GM18873 (cell line): ENCODE measurements around the gene MAP7D1.
"Not testable (repeated sequence)": the region's sequence is repeated elsewhere in the genome, so short reads cannot be mapped to it uniquely, and the experiment has no call there.

Source experiments
- ATAC-seq: cut with Tn5 transposase; IDR thresholded peaks from one replicate; pipeline ENCODE4 v1.9.1; 2021; ENCODE audit warnings: mild to moderate bottlenecking, moderate library complexity, moderate number of reproducible peaks; ENCODE audit not compliant: unreplicated experiment, low FRiP score

MAP7D1 gene

DNA sequence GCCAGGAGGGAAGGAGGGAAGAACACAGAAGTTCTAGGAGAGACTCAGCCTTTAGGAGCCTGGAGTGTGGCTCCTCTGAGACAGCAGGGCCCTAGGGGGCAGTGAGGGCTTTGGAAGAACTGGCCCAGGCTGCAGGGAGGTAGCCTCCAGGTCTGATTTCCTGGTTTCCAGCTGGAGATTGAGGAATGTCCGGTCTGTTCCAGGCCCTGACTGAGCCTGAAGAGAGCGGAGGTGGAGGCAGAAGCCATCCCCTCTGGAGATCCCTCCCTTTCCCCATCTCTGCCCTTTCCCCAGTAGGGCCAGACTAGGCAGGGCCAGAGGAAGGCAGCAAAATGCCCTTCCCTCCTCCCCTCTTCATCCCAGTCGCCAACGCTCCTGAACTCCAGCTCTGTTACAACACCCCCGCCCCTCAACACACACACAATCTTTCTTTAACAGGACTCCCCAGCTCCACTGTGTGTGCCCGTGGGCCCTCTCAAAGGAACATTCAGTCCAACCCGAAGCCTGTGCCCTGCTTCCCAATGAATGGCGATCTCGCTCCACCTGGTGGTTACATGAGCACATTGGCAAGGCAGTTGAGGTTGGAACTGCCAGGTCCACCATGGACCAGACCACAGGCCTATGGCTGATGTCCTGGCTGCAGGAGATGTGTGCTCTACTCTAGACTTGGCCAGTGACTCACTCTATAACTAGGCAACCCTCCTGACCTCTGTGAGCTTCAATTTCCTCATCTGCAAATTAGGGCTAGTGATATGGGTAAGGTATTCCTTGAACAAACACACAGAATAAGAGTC, 32.0 kb downstream of the MAP7D1 start:
- peak; percentile 55 for ATAC-seq

DNA sequence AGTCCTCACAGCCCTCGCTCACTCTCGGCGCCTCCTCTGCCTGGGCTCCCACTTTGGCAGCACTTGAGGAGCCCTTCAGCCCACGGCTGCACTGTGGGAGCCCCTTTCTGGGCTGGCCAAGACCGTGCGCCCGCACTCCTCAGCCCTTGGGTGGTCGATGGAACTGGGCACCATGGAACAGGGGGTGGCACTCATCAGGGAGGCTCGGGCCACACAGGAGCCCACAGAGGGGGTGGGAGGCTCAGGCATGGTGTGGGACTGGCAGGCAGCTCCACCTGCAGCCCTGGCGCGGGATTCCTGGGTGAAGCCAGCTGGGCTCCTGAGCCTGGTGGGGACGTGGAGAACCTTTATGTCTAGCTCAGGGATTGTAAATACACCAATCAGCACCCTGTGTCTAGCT, 40.8 kb downstream of the MAP7D1 start:
- not testable (repeated sequence) for ATAC-seq

DNA sequence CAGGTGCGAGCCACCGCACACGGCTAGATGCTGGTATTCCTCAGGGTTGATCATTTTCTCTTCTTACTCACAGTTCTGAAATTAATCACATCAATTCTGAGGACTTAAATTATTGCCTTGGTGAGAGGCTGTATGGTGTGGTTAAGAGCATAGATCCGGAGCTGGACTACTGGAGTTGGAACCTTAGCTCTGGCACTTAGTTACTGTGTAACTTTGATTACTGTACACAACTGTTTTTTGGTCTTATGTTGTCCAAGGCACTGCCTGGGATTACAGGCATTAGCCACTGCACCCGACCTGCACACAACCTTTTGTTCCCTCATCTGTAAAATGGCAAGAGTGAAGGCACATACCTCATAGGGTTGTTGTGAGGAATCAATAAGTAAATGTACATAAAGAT, 42.7 kb downstream of the MAP7D1 start:
- ATAC-seq: no peak

DNA sequence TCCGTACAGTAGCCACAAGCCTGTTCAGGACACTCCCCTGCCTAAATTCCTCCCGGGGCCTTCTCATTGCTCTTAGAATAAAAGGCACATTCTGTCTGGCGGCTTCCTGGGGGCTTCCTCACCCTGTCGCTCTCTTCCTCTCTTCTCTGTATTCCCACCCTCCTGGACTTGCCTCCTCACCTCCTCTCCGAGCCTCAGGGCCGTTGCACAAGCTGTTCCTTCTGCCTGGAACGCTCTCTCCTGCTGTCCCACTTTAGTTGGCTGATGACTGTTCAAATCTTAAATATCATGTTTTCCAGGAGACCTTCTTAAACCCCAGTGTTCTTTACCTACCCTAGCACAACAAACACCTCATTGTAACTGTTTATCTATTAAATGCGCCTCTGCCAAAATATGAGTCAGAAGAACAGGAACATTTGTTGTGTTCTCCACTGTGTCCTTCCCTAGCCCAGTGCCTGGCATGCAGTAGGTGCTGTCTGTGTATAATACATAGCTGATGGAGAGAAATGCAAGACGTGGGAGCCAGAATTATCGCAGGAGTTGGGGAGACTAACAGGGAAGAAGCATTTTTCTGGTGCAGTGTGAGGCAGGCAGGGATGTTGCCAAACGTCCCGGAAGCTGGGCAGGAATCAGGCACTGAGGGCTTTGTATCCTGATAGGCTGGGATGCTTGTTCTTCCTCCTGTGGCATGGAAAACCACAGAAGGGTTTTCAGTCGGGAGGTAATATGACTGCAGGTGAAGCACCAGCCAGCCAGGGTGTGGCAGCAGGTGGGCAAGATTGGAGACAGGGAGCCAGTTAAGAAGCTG, 44.2 kb downstream of the MAP7D1 start:
- ATAC-seq: no peak

DNA sequence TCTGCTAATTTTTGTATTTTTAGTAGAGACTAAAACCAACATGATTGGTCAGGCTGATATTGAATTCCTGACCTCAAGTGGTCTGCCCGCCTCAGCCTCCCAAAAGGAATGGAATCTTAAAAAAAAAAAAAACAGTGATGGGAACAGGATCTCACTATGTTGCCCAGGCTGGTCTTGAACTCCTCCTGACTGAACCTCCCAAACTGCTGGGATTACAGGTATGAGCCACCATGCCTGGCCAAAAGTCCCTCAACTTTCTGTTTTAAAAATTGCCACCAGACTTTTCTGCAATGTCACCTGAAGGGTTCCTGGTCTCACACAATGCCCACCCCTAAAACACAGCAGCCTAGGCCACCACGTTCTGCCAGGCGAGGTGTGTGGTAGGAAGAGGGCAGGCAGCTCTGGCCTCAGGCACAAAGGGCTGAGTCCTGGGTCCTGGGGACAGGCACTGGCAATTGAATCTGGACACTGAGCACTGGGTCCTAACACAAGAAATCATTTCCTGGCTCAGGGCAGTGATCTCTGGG, 47.1 kb downstream of the MAP7D1 start:
- ATAC-seq: no peak

DNA sequence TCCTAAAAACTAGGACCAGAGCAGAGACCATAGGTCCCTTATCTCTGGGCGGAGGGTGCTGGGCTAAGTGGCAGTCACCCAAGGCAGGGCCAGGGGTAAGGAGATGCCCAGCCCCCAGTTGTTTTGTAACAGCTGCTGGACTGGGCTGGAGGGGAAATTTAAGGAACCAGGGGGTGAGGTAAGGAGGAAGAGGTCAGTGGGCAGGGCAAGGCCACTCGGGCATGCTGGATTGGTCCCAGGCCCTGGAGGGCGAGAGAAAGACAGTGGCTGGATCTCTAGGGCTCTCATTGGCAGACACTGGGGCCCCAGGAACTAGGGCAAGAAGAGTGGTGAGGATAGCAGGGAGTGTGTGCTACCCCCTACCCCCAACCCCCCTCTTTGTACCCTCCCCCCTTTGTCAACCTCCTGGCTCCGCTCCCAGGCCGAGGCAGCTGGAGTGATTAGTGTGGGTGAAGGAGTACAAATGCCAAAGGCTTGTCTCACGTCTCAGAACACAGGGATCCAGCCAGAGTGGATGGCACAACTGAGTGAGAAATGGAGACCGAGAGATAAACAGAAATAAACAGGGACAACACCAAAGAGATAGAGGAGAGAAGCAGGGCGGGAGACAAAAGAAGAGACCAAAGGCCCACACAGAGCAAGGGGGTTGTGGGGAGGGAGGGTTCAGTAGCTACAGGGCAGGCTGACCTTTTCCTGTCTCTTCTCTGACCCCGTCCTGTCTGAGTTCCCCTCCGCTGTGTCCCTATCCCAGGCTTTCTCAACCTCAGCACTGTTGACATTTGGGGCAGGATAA, 47.8 kb downstream of the MAP7D1 start:
- ATAC-seq: no peak

DNA sequence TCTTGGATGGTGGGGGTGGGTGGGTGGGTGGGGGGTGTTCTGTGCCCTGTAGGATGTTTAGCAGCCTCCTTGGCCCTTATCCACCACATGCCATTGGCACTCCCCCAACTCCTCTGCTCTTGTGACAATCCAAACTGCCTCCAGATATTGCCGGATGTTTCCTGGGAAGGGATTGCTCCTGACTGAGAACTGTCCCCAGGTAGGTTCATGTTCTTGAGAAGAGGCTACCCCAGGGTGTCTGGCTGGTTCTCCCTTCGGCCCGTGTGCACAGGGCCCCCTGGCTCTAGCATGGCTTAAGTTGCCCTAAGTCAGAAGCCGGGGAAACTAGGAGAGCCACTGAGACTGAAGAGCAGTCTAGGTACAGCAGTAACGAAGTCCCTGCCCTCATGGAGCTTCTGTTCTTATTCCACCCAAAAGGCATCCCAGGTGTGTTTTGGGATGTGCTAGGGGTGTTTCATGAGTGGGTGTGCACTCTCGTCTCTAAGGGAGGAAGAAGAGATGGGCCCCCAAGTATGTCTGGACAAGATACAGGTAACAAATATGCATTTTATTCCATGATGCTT, 48.5 kb downstream of the MAP7D1 start:
- no peak for ATAC-seq

DNA sequence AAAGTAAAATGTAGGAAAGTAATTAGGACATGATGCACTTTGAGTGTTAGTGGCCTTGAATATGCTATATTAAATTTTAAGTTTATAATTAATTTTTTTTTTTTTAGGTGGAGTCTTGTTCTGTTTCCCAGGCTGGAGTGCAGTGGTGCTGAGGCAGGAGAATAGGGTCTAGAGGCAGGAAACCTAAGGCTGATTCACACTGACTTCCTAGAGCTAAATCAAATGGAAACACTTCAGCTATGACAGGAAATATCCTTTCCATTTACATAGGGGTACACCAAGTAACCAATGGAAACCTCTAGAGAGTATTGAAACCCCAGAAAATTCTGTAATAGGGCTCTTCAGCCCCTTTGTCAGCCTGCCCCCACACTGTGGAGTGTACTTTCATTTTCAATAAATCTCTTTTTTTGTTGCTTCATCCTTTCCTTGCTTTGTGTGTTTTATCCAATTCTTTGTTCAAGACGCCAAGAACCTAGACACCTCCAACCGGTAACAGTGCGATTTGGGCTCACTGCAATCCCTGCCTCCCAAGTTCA, 50.4 kb downstream of the MAP7D1 start:
- ATAC-seq: no peak

DNA sequence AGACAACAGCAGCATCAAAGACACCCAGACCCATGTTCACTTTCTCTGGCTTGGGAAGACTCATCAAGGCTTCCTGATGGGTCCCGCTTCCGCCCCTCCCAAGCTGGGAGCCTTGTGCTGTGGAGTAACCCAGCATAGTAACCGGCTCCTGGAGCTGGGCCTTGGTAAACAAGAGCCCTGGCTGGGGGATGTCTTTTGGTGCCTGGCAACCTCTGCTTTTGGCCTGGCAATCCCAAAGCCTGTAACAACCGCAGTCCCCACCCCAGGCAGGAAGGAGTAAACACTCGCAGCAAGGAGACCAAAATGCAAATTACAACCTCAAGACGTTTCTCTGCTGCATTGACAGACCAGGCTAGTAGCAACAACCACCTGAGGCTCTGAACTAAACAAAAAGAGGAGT, 51.4 kb downstream of the MAP7D1 start:
- ATAC-seq: no peak

DNA sequence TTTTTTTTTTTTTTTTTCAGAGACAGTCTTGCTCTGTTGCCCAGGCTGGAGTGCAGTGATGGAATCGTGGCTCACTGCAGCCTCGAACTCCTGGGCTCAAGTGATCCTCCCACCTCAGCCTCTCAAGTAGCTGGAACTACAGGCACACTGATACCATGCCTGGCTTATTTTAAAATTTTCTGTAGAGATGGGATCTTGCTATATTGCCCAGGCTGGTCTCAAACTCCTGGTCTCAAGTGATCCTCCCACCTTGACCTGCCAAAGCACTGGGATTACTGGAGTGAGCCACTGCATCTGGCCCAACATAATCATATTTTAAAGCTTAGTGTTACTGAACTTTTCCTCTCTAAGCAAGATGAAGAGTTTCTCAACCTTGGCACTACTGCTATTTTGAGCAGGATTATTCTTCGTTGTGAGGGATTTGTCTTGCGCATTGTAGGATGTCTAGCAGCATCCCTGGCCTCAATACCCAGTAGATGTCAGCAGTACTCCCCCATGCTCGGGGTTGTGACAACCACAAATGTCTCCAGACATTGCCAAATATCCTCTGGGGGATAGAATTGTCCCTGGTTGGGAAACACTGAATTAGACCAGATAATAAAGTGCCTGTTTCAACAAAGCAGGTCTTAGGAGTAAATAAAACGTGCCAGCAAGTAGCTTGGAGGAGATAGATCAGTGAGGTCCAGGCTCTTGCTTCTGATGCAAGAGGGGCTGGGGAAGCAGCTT, 53.2 kb downstream of the MAP7D1 start:
- no peak for ATAC-seq

DNA sequence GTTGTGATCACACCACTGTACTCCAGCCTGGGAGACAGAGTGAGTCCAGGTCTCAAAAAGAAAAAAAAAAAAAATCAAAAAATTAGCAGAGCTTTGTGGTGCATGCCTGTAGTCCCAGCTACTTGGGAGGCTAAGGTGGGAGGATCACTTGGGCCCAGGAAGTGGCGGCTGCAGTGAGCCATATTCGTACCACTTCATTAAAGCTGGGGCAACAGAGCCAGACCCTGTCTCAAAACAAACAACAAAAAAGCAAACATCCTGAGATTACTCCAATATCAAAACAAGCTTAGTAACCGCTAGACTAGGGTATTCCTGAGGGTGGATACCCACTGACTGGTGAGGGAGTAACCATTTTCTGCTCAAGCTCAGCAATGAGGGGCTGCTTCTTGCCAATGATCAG, 55.3 kb downstream of the MAP7D1 start:
- ATAC-seq: no peak

DNA sequence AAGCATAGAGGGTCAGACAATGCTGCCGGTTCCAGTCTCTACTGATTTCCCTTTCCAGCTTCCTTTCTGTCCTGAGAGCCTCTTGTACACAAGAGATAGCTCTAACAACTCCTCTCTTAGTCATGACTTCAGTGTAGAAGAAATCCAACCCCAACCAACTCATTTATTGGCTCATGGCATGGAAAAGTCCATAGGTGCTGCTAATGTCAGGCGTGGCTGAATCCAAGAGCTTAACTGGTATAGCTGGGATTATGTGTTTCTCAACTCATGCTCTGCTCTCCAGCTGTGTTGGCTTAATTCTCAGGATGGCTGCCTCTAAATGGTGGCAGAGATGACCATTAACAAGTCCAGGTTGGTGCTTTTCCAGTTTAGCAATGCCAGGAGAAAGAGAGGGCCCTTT, 55.9 kb downstream of the MAP7D1 start:
- ATAC-seq: no peak

DNA sequence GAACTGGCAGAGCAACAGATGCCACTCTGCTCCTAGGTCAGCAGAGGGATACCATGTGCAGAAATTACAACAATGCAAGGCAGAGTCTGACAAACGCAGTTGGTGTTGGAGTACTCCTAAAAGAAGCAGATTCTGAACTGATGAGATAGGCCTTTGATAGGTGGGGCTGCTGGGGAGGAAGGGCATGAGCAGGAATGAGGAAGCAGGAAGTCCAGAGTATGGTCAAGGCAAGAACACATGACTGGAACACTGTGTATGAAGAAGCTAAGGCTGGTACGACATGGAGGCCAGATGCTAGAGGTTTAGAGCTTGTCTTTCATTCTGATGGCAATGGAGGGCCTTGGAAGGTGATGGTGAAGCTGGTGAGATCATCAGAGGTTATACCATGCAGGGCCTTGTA, 56.8 kb downstream of the MAP7D1 start:
- ATAC-seq: no peak

DNA sequence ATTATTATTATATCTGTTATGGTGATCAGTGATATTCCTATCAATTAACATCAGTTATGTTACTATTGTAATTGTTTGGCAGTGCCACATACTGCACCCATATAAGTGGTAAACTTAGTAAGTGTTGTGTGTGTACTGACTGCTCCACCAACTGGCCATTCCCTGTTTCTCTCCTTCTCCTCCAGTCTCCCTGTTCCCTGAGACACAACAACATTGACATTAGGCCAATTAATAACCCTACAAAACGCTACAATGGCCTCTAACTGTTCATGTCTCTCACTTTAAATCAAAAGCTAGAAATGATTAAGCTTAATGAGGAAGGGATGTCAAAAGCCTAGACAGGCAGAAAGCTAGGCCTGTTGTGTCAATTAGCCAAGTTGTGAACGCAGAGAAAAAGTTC, 61.7 kb downstream of the MAP7D1 start:
- no peak for ATAC-seq

DNA sequence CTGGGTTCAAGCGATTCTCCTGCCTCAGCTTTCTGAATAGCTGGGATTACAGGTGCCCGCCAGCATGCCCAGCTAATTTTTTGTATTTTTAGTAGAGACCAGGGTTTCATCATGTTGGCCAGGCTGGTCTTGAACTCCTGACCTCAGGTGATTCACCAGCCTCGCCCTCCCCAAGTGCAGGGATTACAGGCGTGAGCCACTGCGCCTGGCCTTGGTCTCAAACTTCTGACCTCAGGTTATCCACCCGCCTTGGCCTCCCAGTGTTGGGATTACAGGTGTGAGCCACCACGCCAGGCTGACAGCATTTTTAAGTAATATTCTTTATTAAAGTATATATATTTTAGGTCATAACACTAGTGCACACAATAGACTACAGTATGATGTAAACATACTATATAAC, 65.9 kb downstream of the MAP7D1 start:
- ATAC-seq: not testable (repeated sequence)

DNA sequence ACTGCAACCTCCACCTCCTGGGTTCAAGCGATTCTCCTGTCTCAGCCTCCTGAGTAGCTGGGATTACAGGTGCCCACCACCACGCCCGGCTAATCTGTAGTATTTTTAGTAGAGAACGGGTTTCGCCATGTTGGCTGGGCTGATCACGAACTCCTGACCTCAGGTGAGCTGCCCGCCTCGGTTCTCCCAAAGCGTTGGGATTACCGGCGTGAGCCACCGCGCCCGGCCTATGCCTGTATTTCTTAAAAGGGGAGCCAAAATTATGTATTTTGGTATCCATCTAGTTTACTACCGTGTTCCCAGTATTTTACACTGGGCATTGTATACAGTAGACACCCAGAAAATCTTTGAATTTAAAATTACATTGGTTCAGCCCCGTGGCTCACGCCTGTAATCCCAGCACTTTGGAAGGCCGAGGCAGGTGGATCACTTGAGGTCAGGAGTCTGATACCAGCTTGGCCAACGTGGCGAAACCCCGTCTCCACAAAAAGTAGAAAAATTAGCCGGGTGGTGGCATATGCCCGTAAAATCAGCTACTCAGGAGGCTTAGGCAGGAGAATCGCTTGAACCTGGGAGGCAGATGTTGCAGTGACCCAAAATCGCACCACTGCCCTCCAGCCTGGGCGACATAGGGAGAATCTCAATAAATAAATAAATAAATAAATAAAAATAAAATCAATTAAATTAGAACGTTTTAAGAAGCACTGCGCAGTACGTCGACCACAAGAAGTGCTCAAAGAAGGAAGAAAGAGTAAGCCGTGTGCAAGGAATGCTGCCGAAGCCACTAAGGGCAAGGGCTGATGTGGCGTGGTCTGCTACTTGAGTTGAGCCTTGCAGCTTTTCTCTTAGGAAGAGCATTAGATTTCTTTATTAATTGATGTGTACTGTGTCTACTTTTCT, 66.8 kb downstream of the MAP7D1 start:
- no peak for ATAC-seq

DNA sequence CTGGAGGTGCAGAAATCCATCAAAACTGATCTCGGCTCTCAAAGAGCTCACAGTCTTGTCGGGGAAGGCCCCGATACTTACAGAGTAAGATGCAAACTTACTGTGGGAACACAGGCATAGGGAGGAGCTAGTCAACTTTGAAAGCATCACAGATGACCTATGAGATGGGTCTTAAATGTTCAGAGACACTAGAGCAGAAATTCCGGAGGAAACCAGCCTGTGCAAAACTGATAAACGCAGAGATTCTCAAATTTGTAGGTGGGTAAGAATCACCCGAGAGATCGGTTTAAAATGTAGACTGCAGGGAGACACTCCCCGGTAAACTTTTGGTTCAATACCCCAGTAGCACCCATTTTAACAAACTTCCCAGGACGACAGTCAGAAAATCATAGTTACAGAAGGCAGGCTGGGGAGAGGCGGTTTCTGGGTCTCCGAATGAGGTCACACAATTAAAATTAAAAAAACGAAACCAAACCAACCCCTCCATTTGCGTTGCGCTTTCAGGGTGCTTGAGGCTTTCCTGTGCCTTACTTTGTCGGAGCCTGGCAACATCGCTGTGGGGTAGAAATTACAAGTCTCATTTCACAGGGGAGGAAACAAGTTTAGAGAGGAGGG, 67.5 kb downstream of the MAP7D1 start:
- ATAC-seq: no peak

DNA sequence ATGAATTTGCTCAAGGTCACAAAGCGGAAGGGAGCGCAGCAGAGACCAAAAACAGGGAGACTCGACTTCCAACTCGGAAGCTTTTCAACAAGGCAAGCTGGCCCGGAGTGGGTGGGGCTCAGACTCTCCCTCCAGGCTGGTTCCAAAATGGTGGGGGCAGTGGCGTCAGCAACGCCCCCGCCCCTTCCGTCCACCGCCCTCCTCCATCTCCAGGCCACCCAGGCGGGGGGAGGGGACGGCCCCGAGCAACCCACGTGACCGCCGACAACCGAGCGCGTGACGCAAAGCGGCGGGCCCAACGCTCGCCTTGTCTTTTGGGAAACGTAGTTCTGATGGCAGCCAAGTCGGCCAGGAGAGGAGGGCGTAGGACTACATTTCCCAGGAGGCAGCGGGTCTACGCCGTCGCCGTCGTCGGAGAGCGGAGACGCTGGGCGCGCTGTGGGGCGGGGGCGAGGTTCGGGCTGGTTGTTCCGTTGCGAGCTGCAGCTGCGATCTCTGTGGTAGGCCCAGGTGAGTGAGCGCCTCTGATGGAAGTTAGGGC, 68.1 kb downstream of the MAP7D1 start, which contains the start of gene THRAP3:
THRAP3 (plus strand) TSS at position 448 of the 541 bp plus-strand sequence. CDS start 58,121 bp downstream, outside the sequence.
- ATAC-seq: peak; percentile 92
